GM10266 (cell line): ENCODE data around the gene C11orf52.

ENCODE experiments used
- DNase-seq: peaks from one replicate; pipeline ENCODE4 v3.0.0; 2012; ENCODE audit errors: extremely low spot score
- CTCF ChIP-seq: IDR thresholded peaks from 2 replicates; pipeline ENCODE4 v1.5.1; 2012; ENCODE audit warnings: mild to moderate bottlenecking, low read depth; ENCODE audit not compliant: control insufficient read depth, insufficient read depth; ENCODE audit errors: missing control alignments

C11orf52 gene

GRCh38 chr11:111961389-111962300 is 42.9 kb downstream of the C11orf52 start:
- no peak for TF ChIP-seq CTCF
- DNase-seq = no peak

- TF ChIP-seq CTCF = no peak
- DNase-seq = no peak
Observed at GRCh38 chr11:111963931-111964340, 45.2 kb downstream of the C11orf52 start.

GRCh38 chr11:111966678-111967077 is 48.0 kb downstream of the C11orf52 start:
- TF ChIP-seq CTCF = no peak

GRCh38 chr11:111967649-111968048 is 48.9 kb downstream of the C11orf52 start:
- no peak for DNase-seq
- TF ChIP-seq CTCF = no peak

More at GRCh38 chr11:111966678-111967077, 48.0 kb downstream of the C11orf52 start:
- DNase-seq = no peak

GRCh38 chr11:111969344-111969743 is 50.6 kb downstream of the C11orf52 start:
- TF ChIP-seq CTCF = no peak
- DNase-seq = no peak

GRCh38 chr11:111974446-111974845 is 55.7 kb downstream of the C11orf52 start:
- no peak for TF ChIP-seq CTCF
- no peak for DNase-seq

- DNase-seq = no peak
- TF ChIP-seq CTCF = no peak
Observed at GRCh38 chr11:111975076-111975806, 56.5 kb downstream of the C11orf52 start.
